Endometrial microvascular endothelial cells (primary cell): Measurements from ENCODE around the gene P3H3. TPM values are rescaled to one million over a fixed set of nuclear protein-coding genes. Genes with fewer than 3 reads are reported as not detected.

Experiments used
- in situ Hi-C: cut with HindIII; loops from 2 replicates; pipeline ENCODE4 v1.10.0; 2017; ENCODE audit warnings: low sequenced_read_pairs, low pct_unique_long_range_greater_than_20kb; ENCODE audit errors: inconsistent ontology term
- total RNA-seq: library from RNA; depleted of rRNA; stranded (reverse); fragments of >200 nt; gene quantifications from one replicate; pipeline ENCODE4 v1.2.3, GENCODE V29; 2015; ENCODE audit errors: inconsistent ontology term

Gene P3H3, protein sequence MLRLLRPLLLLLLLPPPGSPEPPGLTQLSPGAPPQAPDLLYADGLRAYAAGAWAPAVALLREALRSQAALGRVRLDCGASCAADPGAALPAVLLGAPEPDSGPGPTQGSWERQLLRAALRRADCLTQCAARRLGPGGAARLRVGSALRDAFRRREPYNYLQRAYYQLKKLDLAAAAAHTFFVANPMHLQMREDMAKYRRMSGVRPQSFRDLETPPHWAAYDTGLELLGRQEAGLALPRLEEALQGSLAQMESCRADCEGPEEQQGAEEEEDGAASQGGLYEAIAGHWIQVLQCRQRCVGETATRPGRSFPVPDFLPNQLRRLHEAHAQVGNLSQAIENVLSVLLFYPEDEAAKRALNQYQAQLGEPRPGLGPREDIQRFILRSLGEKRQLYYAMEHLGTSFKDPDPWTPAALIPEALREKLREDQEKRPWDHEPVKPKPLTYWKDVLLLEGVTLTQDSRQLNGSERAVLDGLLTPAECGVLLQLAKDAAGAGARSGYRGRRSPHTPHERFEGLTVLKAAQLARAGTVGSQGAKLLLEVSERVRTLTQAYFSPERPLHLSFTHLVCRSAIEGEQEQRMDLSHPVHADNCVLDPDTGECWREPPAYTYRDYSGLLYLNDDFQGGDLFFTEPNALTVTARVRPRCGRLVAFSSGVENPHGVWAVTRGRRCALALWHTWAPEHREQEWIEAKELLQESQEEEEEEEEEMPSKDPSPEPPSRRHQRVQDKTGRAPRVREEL
- total RNA-seq, result 32.3 TPM

DNA sequence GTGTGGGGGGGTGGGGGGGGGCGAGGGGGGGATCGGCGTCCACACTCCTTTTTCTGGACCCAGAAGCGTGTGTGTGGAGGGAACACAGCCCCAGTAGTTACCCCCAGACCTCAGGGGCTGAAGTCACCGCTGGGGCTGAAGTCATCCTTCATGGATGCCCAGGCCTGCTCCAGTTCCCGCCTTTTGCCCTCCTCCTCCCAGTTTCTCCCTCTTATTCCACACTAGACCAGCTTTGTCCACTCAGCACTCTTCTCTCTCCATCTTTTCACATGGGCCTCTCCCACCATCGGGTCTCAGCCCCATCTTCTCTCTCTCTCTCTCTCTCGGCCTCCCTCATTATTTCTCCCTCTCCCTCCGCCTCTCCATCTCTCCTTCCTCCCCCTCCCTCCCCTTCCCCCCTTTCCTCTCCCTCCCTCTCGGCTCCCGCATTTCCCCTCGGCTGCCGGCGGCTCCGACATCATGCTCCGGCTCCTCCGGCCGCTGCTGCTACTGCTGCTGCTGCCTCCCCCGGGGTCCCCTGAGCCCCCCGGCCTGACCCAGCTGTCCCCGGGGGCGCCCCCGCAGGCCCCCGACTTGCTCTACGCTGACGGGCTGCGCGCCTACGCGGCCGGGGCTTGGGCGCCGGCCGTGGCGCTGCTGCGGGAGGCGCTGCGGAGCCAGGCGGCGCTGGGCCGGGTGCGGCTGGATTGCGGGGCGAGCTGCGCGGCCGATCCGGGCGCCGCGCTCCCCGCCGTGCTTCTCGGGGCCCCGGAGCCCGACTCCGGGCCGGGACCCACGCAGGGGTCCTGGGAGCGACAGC lies at the start of gene P3H3:
Gene P3H3 (plus strand): TSS at position 426 of the 799 bp plus-strand sequence. CDS start 34 bp downstream, at position 460.
- in situ Hi-C loops, result no loop called here

- in situ Hi-C loops, result no loop called here
Measured at GRCh38 chr12:6778574-6779550, 49.3 kb upstream of the P3H3 start.

DNA sequence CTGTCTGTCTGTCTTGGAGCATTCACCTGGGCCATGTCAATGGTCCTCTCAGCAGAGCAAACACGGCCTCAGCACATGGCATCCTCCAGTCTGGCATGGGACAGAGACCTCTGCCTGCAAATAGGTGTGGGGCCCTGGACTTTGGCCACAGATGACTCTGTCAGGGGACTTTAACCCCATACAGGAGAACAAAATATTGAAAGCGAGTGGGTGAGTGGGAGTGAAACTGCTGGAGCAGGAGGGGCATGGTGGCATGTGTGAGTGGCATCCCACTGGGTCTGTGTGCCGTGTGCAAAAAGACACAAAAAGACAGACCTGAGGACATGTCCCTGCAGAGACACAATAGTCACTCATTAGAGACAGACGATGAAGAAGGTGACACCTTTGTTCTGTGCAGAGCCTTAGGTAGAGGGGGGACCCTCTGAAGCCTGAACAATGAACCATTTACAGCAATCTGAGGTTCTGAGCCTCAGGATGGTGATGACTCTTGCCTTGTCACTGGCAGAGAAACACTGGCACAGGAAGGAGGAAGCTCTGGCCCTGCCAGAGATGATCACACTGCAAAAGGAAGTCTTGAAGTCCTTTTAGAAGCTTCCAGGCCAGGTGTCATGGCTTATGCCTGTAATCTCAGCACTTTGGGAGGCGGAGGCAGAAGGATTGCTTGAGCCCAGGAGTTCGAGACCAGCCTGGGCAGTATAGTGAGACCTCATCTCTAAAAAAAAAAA lies 48.3 kb upstream of the P3H3 start:
- in situ Hi-C loops, result no loop called here

GRCh38 chr12:6780573-6780972 lies 47.6 kb upstream of the P3H3 start:
- in situ Hi-C loops, result no loop called here

DNA sequence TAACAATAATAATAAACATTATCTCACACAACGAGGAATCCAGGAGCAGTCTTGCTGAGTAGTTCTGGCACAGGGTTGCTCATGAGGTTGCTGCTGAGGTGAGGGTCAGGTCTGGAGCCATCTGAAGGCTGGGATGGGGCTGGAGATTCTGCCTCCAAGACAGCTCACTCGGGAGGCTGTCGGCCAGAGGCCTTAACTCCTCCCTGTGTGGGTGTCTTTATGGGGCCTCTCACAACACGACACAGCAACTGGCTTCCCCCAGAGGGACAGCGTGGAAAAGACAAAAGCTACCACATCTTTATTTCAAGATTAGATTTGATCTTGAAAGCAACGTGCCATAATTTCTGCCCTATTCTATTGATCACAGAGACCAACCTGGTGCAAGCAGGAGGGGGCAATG lies 46.1 kb upstream of the P3H3 start:
- in situ Hi-C loops, result no loop called here

GRCh38 chr12:6782850-6783566 lies 45.2 kb upstream of the P3H3 start:
- in situ Hi-C loops, result no loop called here

DNA sequence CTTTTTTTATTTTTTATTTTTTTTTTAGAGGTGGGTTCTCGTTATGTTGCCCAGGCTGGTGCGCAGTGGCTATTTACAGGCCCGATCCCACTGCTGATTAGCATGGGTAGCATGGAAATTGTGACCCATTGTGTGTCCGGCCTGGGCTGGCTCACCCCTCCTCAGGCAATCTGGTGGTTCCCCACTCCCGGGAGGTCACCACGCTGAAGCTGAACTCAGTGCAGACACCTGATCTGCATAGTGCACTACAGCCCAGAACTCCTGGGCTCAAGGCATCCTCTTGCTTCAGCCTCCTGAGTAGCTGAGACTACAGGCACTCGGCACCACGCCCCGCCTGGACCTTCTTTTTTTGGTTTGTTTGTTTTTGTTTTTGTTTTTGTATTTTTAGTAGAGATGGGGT lies 44.4 kb upstream of the P3H3 start:
- in situ Hi-C loops, result no loop called here

- in situ Hi-C loops, result no loop called here
Measured at GRCh38 chr12:6784296-6784695, 43.9 kb upstream of the P3H3 start.

DNA sequence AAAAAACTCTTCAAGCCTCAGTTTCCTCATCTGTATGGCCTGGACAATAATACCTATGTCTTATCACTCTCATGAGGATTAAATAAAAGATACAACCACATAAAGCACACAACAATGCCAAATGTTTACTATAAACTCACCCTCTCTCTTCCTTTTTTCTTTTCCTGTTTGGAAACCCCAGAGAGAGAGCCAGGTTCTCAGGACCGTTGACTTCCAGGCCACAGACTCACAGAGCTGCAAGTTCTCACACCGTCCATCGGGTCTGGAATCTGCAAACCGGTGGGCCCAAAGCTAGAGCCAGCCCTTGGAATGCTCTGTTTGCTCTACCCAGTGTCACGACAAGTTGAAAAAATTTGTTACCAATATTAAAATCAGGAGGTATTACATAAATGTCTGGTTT lies 43.4 kb upstream of the P3H3 start:
- in situ Hi-C loops, result no loop called here

DNA sequence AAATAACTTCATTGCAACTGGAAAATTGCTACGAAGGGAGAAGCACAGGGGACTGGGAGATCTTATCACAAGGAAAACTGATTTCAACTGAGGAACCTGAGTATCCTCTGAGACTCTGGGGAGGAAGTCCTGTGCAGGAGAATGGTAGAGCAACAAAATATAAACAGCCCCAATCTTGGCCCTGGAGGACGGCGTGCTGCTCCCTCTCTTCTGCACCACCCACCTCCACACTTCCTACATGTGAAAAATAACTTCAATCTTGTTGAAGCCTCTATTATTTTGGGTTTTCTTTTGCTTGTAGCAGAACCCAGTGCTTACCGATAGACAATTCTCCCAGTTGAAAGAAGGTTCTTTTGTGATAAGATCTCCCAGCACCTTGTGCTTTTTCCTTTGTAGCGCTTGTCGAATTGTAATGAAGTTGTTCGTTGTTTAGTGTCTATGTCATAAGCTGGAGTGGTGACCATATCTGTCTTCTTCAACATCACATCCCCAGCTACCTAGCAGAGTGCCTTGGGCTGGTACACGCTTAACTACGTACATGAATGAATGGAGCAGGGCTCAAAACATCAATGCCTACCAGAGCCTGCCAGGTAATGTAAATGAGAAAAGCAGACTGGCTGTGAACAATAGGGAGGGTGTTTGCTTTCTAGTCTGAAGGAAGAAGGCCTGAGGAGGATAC lies 41.7 kb upstream of the P3H3 start:
- in situ Hi-C loops, result no loop called here

DNA sequence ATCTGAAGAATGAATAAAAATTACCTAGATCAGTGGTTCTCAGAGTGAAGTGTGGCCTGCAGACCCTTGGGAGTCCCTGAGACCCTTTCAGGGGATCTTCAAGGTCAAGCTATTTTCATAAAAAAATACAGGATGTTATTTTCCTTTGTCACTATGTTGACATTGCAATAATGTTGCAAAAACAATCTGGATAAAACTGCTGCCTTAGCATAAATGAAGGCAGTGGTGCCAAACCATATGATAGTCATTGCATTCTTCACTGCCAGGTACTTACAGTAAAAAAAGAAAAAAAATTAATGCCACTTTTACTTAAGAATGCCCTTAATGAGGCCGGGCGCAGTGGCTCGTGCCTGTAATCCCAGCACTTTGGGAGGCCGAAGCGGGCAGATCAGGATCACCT lies 40.9 kb upstream of the P3H3 start:
- in situ Hi-C loops, result no loop called here

DNA sequence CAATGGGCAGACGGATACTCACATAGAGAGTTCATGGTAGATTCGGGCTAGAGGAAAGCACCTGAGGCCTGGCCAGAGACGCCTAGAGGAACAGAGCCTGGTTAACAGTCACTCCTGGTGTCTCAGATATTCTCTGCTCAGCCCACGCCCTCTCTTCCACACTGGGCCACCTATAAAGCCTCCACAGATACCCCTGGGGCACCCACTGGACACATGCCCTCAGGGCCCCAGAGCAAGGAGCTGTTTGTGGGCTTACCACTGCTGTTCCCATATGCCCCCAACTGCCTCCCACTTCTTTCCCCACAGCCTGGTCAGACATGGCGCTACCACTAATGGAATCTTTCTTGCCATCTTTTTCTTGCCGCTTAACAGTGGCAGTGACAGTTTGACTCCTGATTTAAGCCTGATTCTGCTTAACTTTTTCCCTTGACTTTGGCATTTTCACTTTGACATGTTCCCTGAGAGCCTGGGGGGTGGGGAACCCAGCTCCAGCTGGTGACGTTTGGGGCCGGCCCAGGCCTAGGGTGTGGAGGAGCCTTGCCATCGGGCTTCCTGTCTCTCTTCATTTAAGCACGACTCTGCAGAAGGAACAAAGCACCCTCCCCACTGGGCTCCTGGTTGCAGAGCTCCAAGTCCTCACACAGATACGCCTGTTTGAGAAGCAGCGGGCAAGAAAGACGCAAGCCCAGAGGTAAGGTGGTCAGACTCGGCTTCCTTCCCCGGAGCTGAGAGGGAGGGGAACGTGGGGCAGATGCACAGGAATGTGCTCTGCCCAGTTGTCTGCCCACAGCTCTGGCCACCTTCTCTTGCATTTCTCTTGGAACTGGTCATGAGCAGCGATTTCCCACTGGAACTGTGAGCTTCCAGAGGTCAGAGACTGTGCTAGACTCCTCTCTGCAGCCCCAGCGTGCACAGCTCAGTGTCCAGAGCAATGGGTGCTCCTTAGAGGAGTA lies 39.0 kb upstream of the P3H3 start, which contains the start of gene CD4:
Gene CD4 (plus strand): TSS at position 557 of the 953 bp plus-strand sequence. CDS start 10,611 bp downstream, outside the sequence.
- in situ Hi-C loops, result no loop called here

GRCh38 chr12:6790496-6791150 lies 37.6 kb upstream of the P3H3 start:
- in situ Hi-C loops, result loop anchor here (10.0 kb wide), 1 partner anchor 66 kb away; the partner anchor contains the start of gene COPS7A

- in situ Hi-C loops, result loop anchor here (10.0 kb wide), 1 partner anchor 67 kb away; the partner anchor contains the start of gene COPS7A
Measured at GRCh38 chr12:6791931-6792520, 36.2 kb upstream of the P3H3 start.
